Osteoblast (primary cell): Measurements from ENCODE around the gene GPN3. TPM values are rescaled to one million over a fixed set of nuclear protein-coding genes. Genes with fewer than 3 reads are reported as not detected.

Experiments used
- DNase-seq: peaks from one replicate; pipeline ENCODE4 v3.0.0; 2011; ENCODE audit warnings: low spot score, mixed read lengths; ENCODE audit not compliant: insufficient read length; ENCODE audit errors: missing footprints
- H2AFZ ChIP-seq: 2 replicates; pipeline ENCODE4 v1.6.0; 2011; ENCODE audit warnings: mild to moderate bottlenecking, low read length
- H3K27ac ChIP-seq: 2 replicates; pipeline ENCODE4 v1.5.1; 2011; ENCODE audit warnings: mild to moderate bottlenecking, low read depth, low read length, moderate library complexity
- H3K27me3 ChIP-seq: 2 replicates; pipeline ENCODE4 v1.6.0; 2012; ENCODE audit warnings: mild to moderate bottlenecking, control low read depth, inconsistent platforms, low read length, moderate library complexity; ENCODE audit not compliant: insufficient read depth
- H3K36me3 ChIP-seq: 2 replicates; pipeline ENCODE4 v1.5.1; 2011; ENCODE audit warnings: mild to moderate bottlenecking, low read length, control low read depth, moderate library complexity; ENCODE audit not compliant: insufficient read depth
- H3K4me1 ChIP-seq: 2 replicates; pipeline ENCODE4 v1.5.1; 2011; ENCODE audit warnings: mild to moderate bottlenecking, low read length, control low read depth, moderate library complexity; ENCODE audit not compliant: insufficient read depth
- H3K4me2 ChIP-seq: 2 replicates; pipeline ENCODE4 v1.6.0; 2011; ENCODE audit warnings: mild to moderate bottlenecking, low read length; ENCODE audit not compliant: insufficient read depth
- H3K4me3 ChIP-seq: fragments of 200-600 bp; sonication (generic); 3 replicates; pipeline ENCODE4 v1.5.1; 2012; ENCODE audit warnings: mild to moderate bottlenecking, low read length, inconsistent platforms; ENCODE audit not compliant: insufficient read depth
- H3K79me2 ChIP-seq: 2 replicates; pipeline ENCODE4 v1.6.0; 2012; ENCODE audit warnings: mild to moderate bottlenecking, low read length, control low read depth, inconsistent platforms; ENCODE audit not compliant: insufficient read depth
- H3K9me3 ChIP-seq: 2 replicates; pipeline ENCODE4 v1.5.1; 2011; ENCODE audit warnings: low read depth, low read length, control low read depth
- H4K20me1 ChIP-seq: 2 replicates; pipeline ENCODE4 v1.6.0; 2012; ENCODE audit warnings: mild to moderate bottlenecking, low read length, control low read depth; ENCODE audit not compliant: insufficient read depth
- CTCF ChIP-seq: IDR thresholded peaks from 2 replicates; pipeline ENCODE4 v1.5.1; 2011; ENCODE audit warnings: mild to moderate bottlenecking, low read depth, low read length, moderate library complexity; ENCODE audit errors: extremely low read depth
- total RNA-seq: library from RNA; depleted of rRNA; stranded (reverse); fragments of >200 nt; gene quantifications from 2 replicates; pipeline ENCODE4 v1.2.3, GENCODE V29; 2012

The GPN3 gene
- total RNA-seq, 1 donor = 12.3 TPM

- Histone ChIP-seq H3K4me2 (no peak overlapping the region), H3K36me3 (peaks cover 12% of the 10 kb centered on the region), H3K4me3 (no peak overlapping the region), H2AFZ (no peak overlapping the region), H4K20me1 (no peaks in the 10 kb centered on the region), H3K27ac (no peak overlapping the region), H3K9me3 (no peaks in the 10 kb centered on the region), H3K79me2 (peaks cover 15% of the 10 kb centered on the region), H3K27me3 (no peaks in the 10 kb centered on the region), H3K4me1 (peaks cover 9% of the 10 kb centered on the region)
- TF ChIP-seq CTCF = no peak
- no peak for DNase-seq
These were observed 14.3 kb downstream of the GPN3 start for GRCh38 chr12:110453569-110454296.

- no peak overlapping the region for H3K4me3 ChIP-seq
- H4K20me1 ChIP-seq = peaks cover 10% of the 10 kb centered on the region
- no peaks in the 10 kb centered on the region for H3K27me3 ChIP-seq
- peaks cover 29% of the 10 kb centered on the region for H3K36me3 ChIP-seq
- no peaks in the 10 kb centered on the region for H3K9me3 ChIP-seq
- H2AFZ ChIP-seq = peak overlapping the region; percentile 94
- H3K4me1 ChIP-seq = peaks cover 9% of the 10 kb centered on the region
- TF ChIP-seq CTCF = no peak
- peaks cover 39% of the 10 kb centered on the region for H3K79me2 ChIP-seq
- no peak overlapping the region for H3K4me2 ChIP-seq
- H3K27ac ChIP-seq = no peak overlapping the region
- DNase-seq = no peak
These were observed 16.8 kb downstream of the GPN3 start for GRCh38 chr12:110451263-110451662.

GRCh38 chr12:110449799-110450497, 18.1 kb downstream of the GPN3 start, which contains the start of gene ARPC3:
TSS of gene ARPC3 (minus strand) at chr12:110450337. CDS start at chr12:110450260, 77 bp downstream.
- peak within 1 kb of the TSS; percentile 92 for H3K27ac ChIP-seq
- peak; percentile 83 for TF ChIP-seq CTCF
- peak within 1 kb of the TSS; percentile 100 for H3K4me3 ChIP-seq
- H3K79me2 ChIP-seq = peaks cover 51% of the 10 kb centered on the region
- H3K4me2 ChIP-seq = peak within 1 kb of the TSS; percentile 91
- DNase-seq = peak; percentile 93
- H3K9me3 ChIP-seq = no peaks in the 10 kb centered on the region
- no peaks in the 10 kb centered on the region for H3K27me3 ChIP-seq
- peak within 1 kb of the TSS; percentile 94 for H2AFZ ChIP-seq
- peaks cover 9% of the 10 kb centered on the region for H3K4me1 ChIP-seq
- H4K20me1 ChIP-seq = peaks cover 13% of the 10 kb centered on the region
- H3K36me3 ChIP-seq = peaks cover 36% of the 10 kb centered on the region

- H3K4me1 ChIP-seq = peaks cover 3% of the 10 kb centered on the region
- no peak overlapping the region for H3K27ac ChIP-seq
- H3K4me3 ChIP-seq = no peak overlapping the region
- H3K79me2 ChIP-seq = peaks cover 69% of the 10 kb centered on the region
- no peaks in the 10 kb centered on the region for H3K27me3 ChIP-seq
- H4K20me1 ChIP-seq = peaks cover 21% of the 10 kb centered on the region
- DNase-seq = no peak
- no peak overlapping the region for H2AFZ ChIP-seq
- no peak overlapping the region for H3K4me2 ChIP-seq
- peaks cover 66% of the 10 kb centered on the region for H3K36me3 ChIP-seq
- no peaks in the 10 kb centered on the region for H3K9me3 ChIP-seq
- no peak for TF ChIP-seq CTCF
These were observed 23.6 kb downstream of the GPN3 start for GRCh38 chr12:110444455-110444854.
